ENCODE data around the gene ARSG. TPM values are rescaled to one million over a fixed set of nuclear protein-coding genes. Genes with fewer than 3 reads are reported as not detected.

ARSG gene
- total RNA-seq, 2 donors from 2014 or later = 4.4 to 14.1 TPM

GRCh38 chr17:68294617-68295016 is 3.3 kb downstream of the ARSG start:
- Histone ChIP-seq H3K27ac (ENCODE audit: low read depth, low read length) (no peak overlapping the region), H3K9ac (ENCODE audit: extremely low read depth, low read length, poor library complexity, severe bottlenecking) (no peak overlapping the region), H3K9me3 (ENCODE audit: control insufficient read depth, low read length) (peaks cover 17% of the 10 kb centered on the region), H3K4me1 (ENCODE audit: control insufficient read depth, insufficient read depth, low read length) (no peaks in the 10 kb centered on the region), H3K27me3 (ENCODE audit: control insufficient read depth, insufficient read depth, low read length, poor library complexity, severe bottlenecking) (peaks cover 45% of the 10 kb centered on the region), H3K36me3 (ENCODE audit: control insufficient read depth, insufficient read depth, low read length) (no peaks in the 10 kb centered on the region), H3K4me3 (ENCODE audit: low read length) (no peak overlapping the region)
- Mint-ChIP-seq H3K4me3 (no peak overlapping the region), H3K27ac (no peak overlapping the region), H3K27me3 (ENCODE audit: insufficient read depth) (peaks cover 44% of the 10 kb centered on the region), H3K4me1 (peaks cover 44% of the 10 kb centered on the region), H3K36me3 (ENCODE audit: low read depth) (no peaks in the 10 kb centered on the region), H3K9me3 (no peaks in the 10 kb centered on the region)
- 89 to 96% methylated on average over 3 to 4 of the region's 4 CpGs for WGBS, 2 experiments (ENCODE audit: insufficient coverage in 1 of 2, insufficient read length in 1 of 2)
- TF ChIP-seq CTCF (conservative IDR thresholded peaks at IDR 0.05) = no peak
- no peak for DNase-seq

GRCh38 chr17:68295086-68295485 is 3.8 kb downstream of the ARSG start:
- peaks cover 19% of the 10 kb centered on the region for H3K9me3 ChIP-seq (ENCODE audit: control insufficient read depth, low read length)
- Mint-ChIP-seq H3K4me1 (peaks cover 44% of the 10 kb centered on the region), H3K4me3 (no peak overlapping the region), H3K27ac (no peak overlapping the region), H3K9me3 (no peaks in the 10 kb centered on the region), H3K27me3 (ENCODE audit: insufficient read depth) (peaks cover 40% of the 10 kb centered on the region), H3K36me3 (ENCODE audit: low read depth) (no peaks in the 10 kb centered on the region)
- no peak overlapping the region for H3K4me3 ChIP-seq (ENCODE audit: low read length)
- no peaks in the 10 kb centered on the region for H3K4me1 ChIP-seq (ENCODE audit: control insufficient read depth, insufficient read depth, low read length)
- no peaks in the 10 kb centered on the region for H3K36me3 ChIP-seq (ENCODE audit: control insufficient read depth, insufficient read depth, low read length)
- WGBS, 2 experiments (ENCODE audit: insufficient coverage in 1 of 2, insufficient read length in 1 of 2) = 91 to 95% methylated on average over 5 to 7 of the region's 7 CpGs
- peaks cover 40% of the 10 kb centered on the region for H3K27me3 ChIP-seq (ENCODE audit: control insufficient read depth, insufficient read depth, low read length, poor library complexity, severe bottlenecking)
- TF ChIP-seq CTCF (conservative IDR thresholded peaks at IDR 0.05) = no peak
- DNase-seq = no peak
- no peak overlapping the region for H3K27ac ChIP-seq (ENCODE audit: low read depth, low read length)
- no peak overlapping the region for H3K9ac ChIP-seq (ENCODE audit: extremely low read depth, low read length, poor library complexity, severe bottlenecking)

- TF ChIP-seq CTCF (conservative IDR thresholded peaks at IDR 0.05) = no peak
- Histone ChIP-seq H3K9me3 (ENCODE audit: control insufficient read depth, low read length) (peaks cover 24% of the 10 kb centered on the region), H3K9ac (ENCODE audit: extremely low read depth, low read length, poor library complexity, severe bottlenecking) (no peak overlapping the region), H3K36me3 (ENCODE audit: control insufficient read depth, insufficient read depth, low read length) (no peaks in the 10 kb centered on the region), H3K4me3 (ENCODE audit: low read length) (no peak overlapping the region), H3K27me3 (ENCODE audit: control insufficient read depth, insufficient read depth, low read length, poor library complexity, severe bottlenecking) (peaks cover 31% of the 10 kb centered on the region), H3K27ac (ENCODE audit: low read depth, low read length) (no peak overlapping the region), H3K4me1 (ENCODE audit: control insufficient read depth, insufficient read depth, low read length) (peaks cover 2% of the 10 kb centered on the region)
- 88 to 91% methylated on average over 7 to 17 of the region's 18 CpGs for WGBS, 2 experiments (ENCODE audit: insufficient coverage in 1 of 2, insufficient read length in 1 of 2)
- H3K9me3 Mint-ChIP-seq = no peaks in the 10 kb centered on the region
- H3K27ac Mint-ChIP-seq = no peak overlapping the region
- peaks cover 31% of the 10 kb centered on the region for H3K27me3 Mint-ChIP-seq (ENCODE audit: insufficient read depth)
- DNase-seq = no peak
- H3K36me3 Mint-ChIP-seq (ENCODE audit: low read depth) = no peaks in the 10 kb centered on the region
- H3K4me3 Mint-ChIP-seq = no peak overlapping the region
- peaks cover 45% of the 10 kb centered on the region for H3K4me1 Mint-ChIP-seq
Observed at GRCh38 chr17:68296217-68297191, 5.2 kb downstream of the ARSG start.

Measured in endodermal cell (in vitro differentiated cells).